ENCODE results near the gene PRELID3B.

PRELID3B gene

GRCh38 chr20:59042151-59042795 lies at the start of gene PRELID3B:
Gene PRELID3B, minus strand, starts transcription at chr20:59042786. Its CDS starts 56 bp downstream, at chr20:59042730.
- Mint-ChIP-seq H3K27me3 (no peaks in the 10 kb centered on the region), H3K27ac (peak within 1 kb of the TSS; percentile 87), H3K4me3 (peak within 1 kb of the TSS; percentile 88), H3K4me1 (peaks cover 50% of the 10 kb centered on the region), H3K9me3 (no peaks in the 10 kb centered on the region), H3K36me3 (peaks cover 23% of the 10 kb centered on the region)
- DNase-seq, result no peak
- CTCF ChIA-PET, result interaction anchor here (0.6 to 1.6 kb wide), 5 partner anchors 59 to 180 kb away, joined by 3 to 4 read pairs (median 3); no protein-coding TSS in a partner anchor

- Mint-ChIP-seq H3K27ac (no peak overlapping the region), H3K36me3 (no peaks in the 10 kb centered on the region), H3K9me3 (no peaks in the 10 kb centered on the region), H3K4me1 (peaks cover 4% of the 10 kb centered on the region), H3K27me3 (peaks cover 32% of the 10 kb centered on the region), H3K4me3 (no peak overlapping the region)
- CTCF ChIA-PET, result interaction anchor here (0.5 to 8.6 kb wide), 29 partner anchors 10 to 318 kb away, joined by 3 to 168 read pairs (median 4); partner anchors contain the start of gene ZNF831
- DNase-seq, result peak; percentile 88
Observed at GRCh38 chr20:59087829-59088433, 45.3 kb upstream of the PRELID3B start.

- DNase-seq, result no peak
- no peaks in the 10 kb centered on the region for H3K36me3 Mint-ChIP-seq
- CTCF ChIA-PET, result interaction anchor here (0.7 to 8.6 kb wide), 16 partner anchors 11 to 317 kb away, joined by 3 to 168 read pairs (median 6); partner anchors contain the start of gene ZNF831
- H3K4me3 Mint-ChIP-seq, result no peak overlapping the region
- H3K9me3 Mint-ChIP-seq, result no peaks in the 10 kb centered on the region
- peaks cover 4% of the 10 kb centered on the region for H3K4me1 Mint-ChIP-seq
- H3K27me3 Mint-ChIP-seq, result peaks cover 32% of the 10 kb centered on the region
- H3K27ac Mint-ChIP-seq, result no peak overlapping the region
Observed at GRCh38 chr20:59086923-59087322, 44.3 kb upstream of the PRELID3B start.

GRCh38 chr20:59084041-59084850 lies 41.7 kb upstream of the PRELID3B start:
- H3K4me1 Mint-ChIP-seq, result peaks cover 4% of the 10 kb centered on the region
- no peak overlapping the region for H3K4me3 Mint-ChIP-seq
- no peaks in the 10 kb centered on the region for H3K9me3 Mint-ChIP-seq
- no peaks in the 10 kb centered on the region for H3K36me3 Mint-ChIP-seq
- no peak overlapping the region for H3K27ac Mint-ChIP-seq
- peaks cover 29% of the 10 kb centered on the region for H3K27me3 Mint-ChIP-seq
- CTCF ChIA-PET, result interaction anchor here (1.2 to 8.6 kb wide), 3 partner anchors 91 to 137 kb away, joined by 3 to 168 read pairs (median 4); no protein-coding TSS in a partner anchor
- DNase-seq, result no peak

GRCh38 chr20:59082981-59083380 lies 40.4 kb upstream of the PRELID3B start:
- peaks cover 25% of the 10 kb centered on the region for H3K27me3 Mint-ChIP-seq
- H3K4me3 Mint-ChIP-seq, result no peak overlapping the region
- H3K9me3 Mint-ChIP-seq, result no peaks in the 10 kb centered on the region
- peaks cover 12% of the 10 kb centered on the region for H3K4me1 Mint-ChIP-seq
- no peaks in the 10 kb centered on the region for H3K36me3 Mint-ChIP-seq
- H3K27ac Mint-ChIP-seq, result no peak overlapping the region
- CTCF ChIA-PET, result interaction anchor here (0.8 to 8.6 kb wide), 7 partner anchors 10 to 321 kb away, joined by 3 to 168 read pairs (median 3); no protein-coding TSS in a partner anchor
- DNase-seq, result no peak

GRCh38 chr20:59082077-59082740 lies 39.6 kb upstream of the PRELID3B start:
- Mint-ChIP-seq H3K27me3 (peaks cover 33% of the 10 kb centered on the region), H3K9me3 (no peaks in the 10 kb centered on the region), H3K36me3 (no peaks in the 10 kb centered on the region), H3K4me1 (peaks cover 14% of the 10 kb centered on the region), H3K27ac (no peak overlapping the region), H3K4me3 (no peak overlapping the region)
- CTCF ChIA-PET, result interaction anchor here (0.8 to 8.6 kb wide), 7 partner anchors 9 to 322 kb away, joined by 3 to 168 read pairs (median 3); no protein-coding TSS in a partner anchor
- no peak for DNase-seq

GRCh38 chr20:59081036-59081435 lies 38.5 kb upstream of the PRELID3B start:
- Mint-ChIP-seq H3K36me3 (no peaks in the 10 kb centered on the region), H3K27me3 (peaks cover 37% of the 10 kb centered on the region), H3K27ac (no peak overlapping the region), H3K9me3 (no peaks in the 10 kb centered on the region), H3K4me3 (no peak overlapping the region), H3K4me1 (peaks cover 22% of the 10 kb centered on the region)
- no peak for DNase-seq
- CTCF ChIA-PET, result interaction anchor here (0.6 to 2.0 kb wide), 3 partner anchors 8 to 323 kb away, joined by 3 to 8 read pairs (median 5); no protein-coding TSS in a partner anchor

- Mint-ChIP-seq H3K9me3 (no peaks in the 10 kb centered on the region), H3K36me3 (no peaks in the 10 kb centered on the region), H3K4me3 (no peak overlapping the region), H3K27ac (no peak overlapping the region), H3K4me1 (peaks cover 30% of the 10 kb centered on the region), H3K27me3 (peaks cover 26% of the 10 kb centered on the region)
- CTCF ChIA-PET, result no interaction called here
- DNase-seq, result no peak
Observed at GRCh38 chr20:59078231-59078630, 35.6 kb upstream of the PRELID3B start.

GRCh38 chr20:59077705-59078104 lies 35.1 kb upstream of the PRELID3B start:
- CTCF ChIA-PET, result no interaction called here
- Mint-ChIP-seq H3K9me3 (no peaks in the 10 kb centered on the region), H3K36me3 (no peaks in the 10 kb centered on the region), H3K4me1 (peaks cover 30% of the 10 kb centered on the region), H3K27me3 (peaks cover 29% of the 10 kb centered on the region), H3K27ac (no peak overlapping the region), H3K4me3 (no peak overlapping the region)
- DNase-seq, result no peak

GRCh38 chr20:59075934-59076508 lies 33.4 kb upstream of the PRELID3B start:
- Mint-ChIP-seq H3K4me3 (no peak overlapping the region), H3K27me3 (peaks cover 27% of the 10 kb centered on the region), H3K36me3 (no peaks in the 10 kb centered on the region), H3K4me1 (peaks cover 30% of the 10 kb centered on the region), H3K9me3 (no peaks in the 10 kb centered on the region), H3K27ac (no peak overlapping the region)
- CTCF ChIA-PET, result interaction anchor here (0.9 kb wide), 1 partner anchor 12 kb away, joined by 3 read pairs; no protein-coding TSS in a partner anchor
- no peak for DNase-seq

- Mint-ChIP-seq H3K27ac (no peak overlapping the region), H3K27me3 (peaks cover 31% of the 10 kb centered on the region), H3K36me3 (no peaks in the 10 kb centered on the region), H3K4me1 (peaks cover 30% of the 10 kb centered on the region), H3K9me3 (no peaks in the 10 kb centered on the region), H3K4me3 (no peak overlapping the region)
- CTCF ChIA-PET, result no interaction called here
- no peak for DNase-seq
Observed at GRCh38 chr20:59074456-59074855, 31.9 kb upstream of the PRELID3B start.

GRCh38 chr20:59073582-59073981 lies 31.0 kb upstream of the PRELID3B start:
- no peak for DNase-seq
- Mint-ChIP-seq H3K36me3 (no peaks in the 10 kb centered on the region), H3K4me1 (peaks cover 26% of the 10 kb centered on the region), H3K9me3 (no peaks in the 10 kb centered on the region), H3K27me3 (peaks cover 29% of the 10 kb centered on the region), H3K27ac (no peak overlapping the region), H3K4me3 (no peak overlapping the region)
- CTCF ChIA-PET, result interaction anchor here (1.1 kb wide), 1 partner anchor 15 kb away, joined by 3 read pairs; no protein-coding TSS in a partner anchor

- Mint-ChIP-seq H3K27me3 (peaks cover 28% of the 10 kb centered on the region), H3K4me3 (no peak overlapping the region), H3K4me1 (peaks cover 10% of the 10 kb centered on the region), H3K36me3 (no peaks in the 10 kb centered on the region), H3K27ac (no peak overlapping the region), H3K9me3 (no peaks in the 10 kb centered on the region)
- CTCF ChIA-PET, result no interaction called here
- no peak for DNase-seq
Observed at GRCh38 chr20:59071216-59071615, 28.6 kb upstream of the PRELID3B start.

All from activated naive CD4-positive, alpha-beta T cell treated with anti-CD3 and anti-CD28 coated beads, Interleukin-2, amount 10 ng/mL, durations not matched to agents 7 days and 5 days (primary cell).